Adrenal gland (tissue), 5 donors: ENCODE results near the gene FHOD3.

Experiments
- CTCF ChIP-seq, 6 experiments: fragments of 450-650 bp in 4 of 6; fragments of 200-600 bp in 2 of 6; sonication (generic) in 1 of 6; IDR thresholded peaks; 1 replicate in 5 of 6; 2 replicates in 1 of 6; pipeline versions ENCODE4 v1.5.1 to v1.8.0; 2016 to 2021; ENCODE audit warnings: antibody characterized with exemption in 6 of 6, mild to moderate bottlenecking in 2 of 6, moderate library complexity in 1 of 6
- POLR2A ChIP-seq, 2 donors: fragments of 450-650 bp; IDR thresholded peaks; one replicate each; pipeline ENCODE4 v1.6.1; 2017; ENCODE audit warnings: antibody characterized with exemption in 2 of 2, mild to moderate bottlenecking in 2 of 2, moderate library complexity in 1 of 2
- donor health status: DM: no; HTN: no; CAD: no.

DNA sequence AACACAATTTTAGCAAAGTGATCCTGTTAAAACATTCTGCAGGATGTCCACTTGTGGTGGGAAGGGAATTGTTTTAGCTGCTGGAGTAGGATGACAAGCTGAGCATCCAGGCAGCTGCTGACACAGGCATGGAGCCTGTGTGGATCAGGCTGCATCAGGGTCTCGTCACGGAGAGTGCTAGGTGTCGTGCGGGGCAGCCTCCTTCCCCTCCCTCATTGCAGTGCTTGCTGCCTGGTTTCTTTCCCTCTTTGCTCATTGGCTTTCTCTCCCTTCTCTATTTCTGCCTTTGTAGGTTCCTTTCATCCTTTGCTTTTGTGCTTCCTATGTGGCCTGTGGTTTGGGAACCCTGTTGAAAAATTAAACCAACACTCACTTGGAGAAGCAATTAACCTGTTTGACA is 358.4 kb downstream of the FHOD3 start:
- TF ChIP-seq POLR2A (IDR thresholded peaks at IDR 0.05) (no peak), CTCF (IDR thresholded peaks at IDR 0.05) (no peak)
